Astrocyte of the cerebellum (primary cell): ENCODE measurements around the gene ZFP91.

Experiments used
- DNase-seq: peaks from one replicate; pipeline ENCODE4 v3.0.0-alpha.2; 2011; ENCODE audit warnings: low read depth
- H3K4me3 ChIP-seq: 2 replicates; pipeline ENCODE4 v1.5.1; 2011; ENCODE audit warnings: mild to moderate bottlenecking, low read depth, low read length, moderate library complexity
- CTCF ChIP-seq: IDR thresholded peaks from 2 replicates; pipeline ENCODE4 v1.5.1; 2012; ENCODE audit warnings: low read length, low read depth, moderate library complexity, mild to moderate bottlenecking; ENCODE audit errors: missing control alignments
- in situ Hi-C: cut with HindIII; loops from 2 replicates; pipeline ENCODE4 v1.10.0; 2017; ENCODE audit warnings: low sequenced_read_pairs

Gene ZFP91

GRCh38 chr11:58597486-58598144, 18.8 kb downstream of the ZFP91 start:
- no peak overlapping the region for H3K4me3 ChIP-seq
- in situ Hi-C loops: no loop called here
- no peak for DNase-seq
- TF ChIP-seq CTCF: no peak

GRCh38 chr11:58600510-58600909, 21.6 kb downstream of the ZFP91 start:
- in situ Hi-C loops: no loop called here
- H3K4me3 ChIP-seq: no peak overlapping the region
- no peak for TF ChIP-seq CTCF
- DNase-seq: no peak

- TF ChIP-seq CTCF: no peak
- in situ Hi-C loops: no loop called here
- no peak overlapping the region for H3K4me3 ChIP-seq
- DNase-seq: no peak
Measured at GRCh38 chr11:58606930-58607714, 28.3 kb downstream of the ZFP91 start.

- no peak overlapping the region for H3K4me3 ChIP-seq
- no peak for DNase-seq
- in situ Hi-C loops: no loop called here
- no peak for TF ChIP-seq CTCF
Measured at GRCh38 chr11:58608331-58608730, 29.5 kb downstream of the ZFP91 start.

GRCh38 chr11:58609723-58610122, 30.9 kb downstream of the ZFP91 start:
- in situ Hi-C loops: no loop called here
- DNase-seq: no peak
- TF ChIP-seq CTCF: no peak
- H3K4me3 ChIP-seq: no peak overlapping the region

GRCh38 chr11:58613228-58613627, 34.4 kb downstream of the ZFP91 start:
- H3K4me3 ChIP-seq: no peak overlapping the region
- no peak for TF ChIP-seq CTCF
- no peak for DNase-seq
- in situ Hi-C loops: no loop called here
